Measurements from ENCODE around the gene FAAP20.

FAAP20 gene

DNA sequence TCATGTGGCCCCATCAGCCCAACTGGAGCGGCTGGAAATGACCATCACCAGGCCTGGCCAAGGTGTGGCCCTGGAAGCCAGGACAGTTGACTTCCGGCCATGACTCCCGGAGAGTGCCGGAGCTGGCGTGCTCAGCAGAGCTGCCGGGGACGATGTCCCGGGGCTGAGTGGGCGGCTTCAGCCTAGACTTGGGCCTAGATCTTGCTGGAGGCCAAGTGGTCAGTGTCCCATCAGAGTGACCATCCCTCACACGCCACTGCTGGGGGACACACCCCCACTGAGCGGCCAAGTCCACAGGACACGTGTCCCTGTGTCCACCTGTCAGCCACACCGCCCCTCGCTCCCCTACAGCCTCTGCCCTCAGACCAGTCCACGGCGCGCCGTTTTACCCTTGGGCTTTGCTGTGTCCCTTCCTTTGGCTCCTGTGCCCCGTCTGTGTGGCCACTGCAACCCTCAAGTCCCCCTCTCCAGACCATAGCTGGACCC lies 4.0 kb downstream of the FAAP20 start:
- H3K4me3 ChIP-seq (ENCODE audit: low read depth, low read length), result peak overlapping the region; percentile 66
- no peak for DNase-seq (ENCODE audit: low read depth)

DNA sequence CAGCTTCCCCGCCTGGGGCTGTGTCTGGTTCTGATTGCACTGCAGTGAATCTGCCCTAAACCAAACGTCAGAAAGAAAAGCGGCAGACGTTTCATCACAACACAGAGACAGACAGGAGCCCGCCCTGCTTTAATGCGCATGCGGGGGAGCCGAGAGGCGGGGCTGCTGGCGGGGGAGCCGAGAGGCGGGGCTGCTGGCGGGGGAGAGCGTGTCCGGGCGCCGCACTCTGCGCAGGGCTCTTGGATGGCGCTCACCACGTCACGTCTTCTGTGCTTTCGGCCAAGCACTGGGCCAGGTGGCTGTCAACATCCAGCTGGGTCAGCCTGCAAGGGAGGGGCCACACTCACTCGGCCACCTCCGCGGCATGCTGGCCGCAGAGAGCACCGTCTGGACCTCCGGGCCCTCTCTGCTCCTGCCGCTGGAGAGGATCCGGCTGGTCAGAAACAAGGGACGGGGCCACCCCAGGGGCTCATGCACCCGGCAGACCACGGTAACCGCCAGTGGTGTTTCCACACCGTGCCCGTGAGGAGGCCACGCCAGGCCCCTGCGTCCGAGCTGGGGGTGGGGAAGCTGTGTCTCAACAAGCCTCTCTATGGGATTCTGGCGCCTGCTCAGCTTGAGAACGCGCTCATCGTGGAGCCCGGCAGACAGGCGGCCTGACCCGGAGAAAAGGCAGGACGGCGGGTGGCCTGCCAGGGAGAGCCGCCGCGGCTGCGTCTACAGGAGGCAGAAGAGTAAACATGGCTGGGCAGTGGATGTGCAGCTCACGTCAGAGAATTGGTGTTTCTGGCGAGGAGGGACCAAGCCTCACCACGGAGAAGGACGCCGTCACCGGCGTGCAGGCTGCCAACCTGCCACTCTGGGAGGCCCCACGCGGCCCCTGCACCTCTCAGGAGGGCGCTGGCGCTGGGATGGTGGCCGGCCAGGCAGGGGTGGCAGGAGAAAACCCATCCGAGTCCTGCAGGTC lies 4.8 kb downstream of the FAAP20 start:
- peak overlapping the region; percentile 66 for H3K4me3 ChIP-seq (ENCODE audit: low read depth, low read length)
- peak; percentile 98 for DNase-seq (ENCODE audit: low read depth)
- TF ChIP-seq, protein P1, sequence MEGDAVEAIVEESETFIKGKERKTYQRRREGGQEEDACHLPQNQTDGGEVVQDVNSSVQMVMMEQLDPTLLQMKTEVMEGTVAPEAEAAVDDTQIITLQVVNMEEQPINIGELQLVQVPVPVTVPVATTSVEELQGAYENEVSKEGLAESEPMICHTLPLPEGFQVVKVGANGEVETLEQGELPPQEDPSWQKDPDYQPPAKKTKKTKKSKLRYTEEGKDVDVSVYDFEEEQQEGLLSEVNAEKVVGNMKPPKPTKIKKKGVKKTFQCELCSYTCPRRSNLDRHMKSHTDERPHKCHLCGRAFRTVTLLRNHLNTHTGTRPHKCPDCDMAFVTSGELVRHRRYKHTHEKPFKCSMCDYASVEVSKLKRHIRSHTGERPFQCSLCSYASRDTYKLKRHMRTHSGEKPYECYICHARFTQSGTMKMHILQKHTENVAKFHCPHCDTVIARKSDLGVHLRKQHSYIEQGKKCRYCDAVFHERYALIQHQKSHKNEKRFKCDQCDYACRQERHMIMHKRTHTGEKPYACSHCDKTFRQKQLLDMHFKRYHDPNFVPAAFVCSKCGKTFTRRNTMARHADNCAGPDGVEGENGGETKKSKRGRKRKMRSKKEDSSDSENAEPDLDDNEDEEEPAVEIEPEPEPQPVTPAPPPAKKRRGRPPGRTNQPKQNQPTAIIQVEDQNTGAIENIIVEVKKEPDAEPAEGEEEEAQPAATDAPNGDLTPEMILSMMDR (conservative IDR thresholded peaks at IDR 0.05; ENCODE audit: low read depth, low read length), result no peak

More for the DNA sequence above, 4.0 kb downstream of the FAAP20 start:
- TF ChIP-seq, protein P1 (conservative IDR thresholded peaks at IDR 0.05; ENCODE audit: low read depth, low read length), result no peak

DNA sequence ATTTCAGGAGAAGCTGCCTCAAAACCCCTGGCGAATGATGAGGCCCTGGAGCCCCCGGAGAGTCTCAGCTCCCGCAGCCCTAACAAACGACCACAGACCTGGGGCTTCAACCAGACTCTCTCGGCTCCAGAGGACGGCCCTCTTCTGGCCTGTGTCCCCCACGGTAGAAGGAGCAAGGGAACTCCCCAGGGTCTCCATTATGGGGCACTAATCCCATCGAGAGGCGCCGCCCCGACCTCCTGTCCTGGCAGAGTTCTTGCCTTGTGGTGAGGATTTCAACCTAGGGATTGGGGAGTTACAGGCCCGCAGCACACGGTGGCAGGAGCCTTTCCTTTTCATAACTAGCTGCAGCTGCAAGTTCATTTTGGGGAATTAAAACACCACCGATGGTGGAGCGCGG lies 6.2 kb downstream of the FAAP20 start:
- DNase-seq (ENCODE audit: low read depth), result no peak
- H3K4me3 ChIP-seq (ENCODE audit: low read depth, low read length), result no peak overlapping the region
- TF ChIP-seq, protein P1 (conservative IDR thresholded peaks at IDR 0.05; ENCODE audit: low read depth, low read length), result no peak

DNA sequence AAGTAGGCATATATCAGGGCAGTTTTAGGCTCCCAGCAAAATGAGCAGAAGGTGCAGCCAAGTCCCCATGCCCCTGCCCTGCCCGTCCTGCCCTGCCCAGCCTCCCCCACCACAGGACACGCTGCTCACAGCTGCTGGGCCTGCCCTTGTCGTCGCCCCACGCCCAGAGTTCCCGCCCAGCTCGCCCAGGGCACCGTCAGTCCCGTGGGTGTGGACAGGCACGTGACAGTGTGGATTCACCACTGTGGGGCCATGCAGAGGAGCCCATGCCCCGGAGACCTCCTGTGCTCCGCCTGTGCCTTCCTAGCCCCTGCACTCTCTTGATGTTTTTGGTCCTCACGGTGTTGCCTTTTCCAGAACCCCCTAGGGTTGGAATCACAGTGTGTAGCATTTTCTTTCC lies 7.0 kb downstream of the FAAP20 start:
- DNase-seq (ENCODE audit: low read depth), result no peak
- no peak overlapping the region for H3K4me3 ChIP-seq (ENCODE audit: low read depth, low read length)

DNA sequence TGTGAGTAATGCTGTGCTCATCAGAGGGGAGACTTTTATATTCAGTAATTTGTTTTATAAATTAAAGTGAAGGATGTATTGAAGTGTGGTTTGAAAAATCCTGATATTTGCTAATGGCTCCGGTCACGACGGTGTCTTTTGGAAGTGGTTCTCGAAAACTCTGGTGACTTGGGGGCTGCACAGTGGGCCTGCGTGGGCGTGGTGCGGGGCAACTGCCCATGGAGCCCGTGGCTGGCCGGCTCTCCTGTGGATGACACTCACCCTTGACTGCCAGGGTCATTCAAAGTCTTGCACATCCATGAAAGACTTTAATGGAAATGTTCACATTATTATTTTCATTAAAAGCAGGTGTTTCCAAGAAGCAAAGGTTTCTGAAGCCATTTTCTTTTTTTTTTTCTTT lies 7.7 kb downstream of the FAAP20 start:
- no peak for DNase-seq (ENCODE audit: low read depth)
- H3K4me3 ChIP-seq (ENCODE audit: low read depth, low read length), result no peak overlapping the region
- TF ChIP-seq, protein P1 (conservative IDR thresholded peaks at IDR 0.05; ENCODE audit: low read depth, low read length), result no peak

More for the DNA sequence above, 7.0 kb downstream of the FAAP20 start:
- TF ChIP-seq, protein P1 (conservative IDR thresholded peaks at IDR 0.05; ENCODE audit: low read depth, low read length), result no peak

DNA sequence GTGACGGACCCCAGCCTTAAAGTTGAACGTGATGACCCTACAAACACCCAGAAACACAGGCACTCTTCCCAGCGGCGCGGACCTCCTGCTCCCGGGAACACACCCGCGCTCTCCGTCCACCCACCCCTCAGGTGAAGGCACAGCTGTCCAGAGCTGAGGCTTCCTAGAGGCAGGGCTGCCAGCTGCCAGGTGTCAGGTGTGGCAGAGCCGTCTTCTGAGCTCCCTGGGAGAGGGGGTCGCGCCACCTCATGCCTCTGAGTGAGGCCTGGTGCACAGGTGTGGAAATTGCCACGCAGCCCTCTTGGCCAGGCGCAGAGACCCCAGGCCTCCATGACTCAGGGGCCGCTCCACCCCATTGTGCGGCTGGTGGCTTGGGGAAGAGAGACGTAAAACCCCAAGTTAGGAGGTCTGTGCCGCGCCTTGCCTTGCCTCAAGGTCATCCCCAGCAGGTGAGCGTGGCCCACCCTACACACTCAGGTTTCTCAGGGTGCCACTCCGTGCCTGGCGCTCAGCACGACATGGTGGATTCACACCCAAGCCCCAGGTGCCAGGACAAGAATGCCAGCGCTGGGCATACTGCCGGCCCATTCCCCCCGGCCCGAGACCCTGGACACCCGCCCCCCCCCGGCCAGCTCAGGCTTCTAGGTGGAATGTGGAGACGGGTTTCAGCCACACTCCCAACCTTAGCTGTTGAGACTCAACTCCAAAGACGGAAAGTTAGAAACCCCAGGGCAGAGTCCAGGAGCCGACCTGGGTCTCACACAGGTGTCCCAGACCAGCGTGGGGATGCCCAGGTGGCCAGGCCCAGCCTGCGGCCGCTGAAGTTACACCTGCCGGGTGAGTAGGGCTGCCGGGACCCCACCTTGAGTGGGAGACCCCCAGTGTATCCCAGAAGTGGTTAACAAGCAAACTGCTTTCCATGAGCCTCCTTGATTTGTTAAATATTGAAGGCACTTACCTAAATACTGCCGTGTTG lies 8.4 kb downstream of the FAAP20 start:
- TF ChIP-seq, protein P1 (conservative IDR thresholded peaks at IDR 0.05; ENCODE audit: low read depth, low read length), result no peak
- H3K4me3 ChIP-seq (ENCODE audit: low read depth, low read length), result no peak overlapping the region
- no peak for DNase-seq (ENCODE audit: low read depth)
